Stimulated activated CD8-positive, alpha-beta memory T cell treated with anti-CD3 and anti-CD28 coated beads, Interleukin-4, amount 100 ng/mL, for 24 hours (primary cell): ENCODE measurements around the gene USP17L13.
"Not testable (repeated sequence)": the region's sequence is repeated elsewhere in the genome, so short reads cannot be mapped to it uniquely, and the experiment has no call there.

Experiments used
- DNase-seq: peaks from one replicate; pipeline ENCODE4 v3.0.0-alpha.2; 2020; ENCODE audit warnings: low read depth

USP17L13 gene

DNA sequence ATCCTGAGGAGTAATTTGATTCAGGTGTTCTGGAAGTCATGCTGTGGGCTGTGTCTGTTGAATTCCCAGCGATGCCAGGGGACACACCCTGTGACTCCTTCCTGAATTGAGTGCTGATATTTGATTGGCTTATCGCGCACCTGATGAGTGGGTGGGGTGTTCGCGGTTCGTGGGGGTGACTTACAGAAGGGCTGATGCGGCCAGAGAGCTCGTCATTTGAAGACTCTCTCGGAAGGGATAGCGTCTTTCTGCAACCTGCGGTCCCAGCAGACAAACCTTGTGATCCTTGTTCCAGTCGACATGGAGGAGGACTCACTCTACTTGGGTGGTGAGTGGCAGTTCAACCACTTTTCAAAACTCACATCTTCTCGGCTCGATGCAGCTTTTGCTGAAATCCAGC is at the start of gene USP17L13:
USP17L13 (plus strand) TSS at position 301 of the 400 bp plus-strand sequence; CDS start at position 301, 0 bp downstream.
- DNase-seq: not testable (repeated sequence)

GRCh38 chr4:9210357-9210756 is 14.3 kb upstream of the USP17L13 start, which contains the start of gene USP17L10:
TSS of gene USP17L10 (plus strand) at chr4:9210657. CDS start at chr4:9210657, 0 bp downstream.
- not testable (repeated sequence) for DNase-seq

- DNase-seq: not testable (repeated sequence)
Measured at GRCh38 chr4:9214701-9215100, 10.0 kb upstream of the USP17L13 start.

GRCh38 chr4:9215105-9215504 is 9.6 kb upstream of the USP17L13 start, which contains the start of gene USP17L11:
TSS of gene USP17L11 (plus strand) at chr4:9215405. CDS start at chr4:9215405, 0 bp downstream.
- DNase-seq: not testable (repeated sequence)

DNA sequence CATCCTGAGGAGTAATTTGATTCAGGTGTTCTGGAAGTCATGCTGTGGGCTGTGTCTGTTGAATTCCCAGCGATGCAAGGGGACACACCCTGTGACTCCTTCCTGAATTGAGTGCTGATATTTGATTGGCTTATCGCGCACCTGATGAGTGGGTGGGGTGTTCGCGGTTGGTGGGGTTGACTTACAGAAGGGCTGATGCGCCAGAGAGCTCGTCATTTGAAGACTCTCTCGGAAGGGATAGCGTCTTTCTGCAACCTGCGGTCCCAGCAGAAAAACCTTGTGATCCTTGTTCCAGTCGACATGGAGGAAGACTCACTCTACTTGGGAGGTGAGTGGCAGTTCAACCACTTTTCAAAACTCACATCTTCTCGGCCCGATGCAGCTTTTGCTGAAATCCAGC is 4.8 kb upstream of the USP17L13 start, which contains the start of gene USP17L12:
USP17L12 (plus strand) TSS at position 301 of the 400 bp plus-strand sequence; CDS start at position 301, 0 bp downstream.
- not testable (repeated sequence) for DNase-seq

DNA sequence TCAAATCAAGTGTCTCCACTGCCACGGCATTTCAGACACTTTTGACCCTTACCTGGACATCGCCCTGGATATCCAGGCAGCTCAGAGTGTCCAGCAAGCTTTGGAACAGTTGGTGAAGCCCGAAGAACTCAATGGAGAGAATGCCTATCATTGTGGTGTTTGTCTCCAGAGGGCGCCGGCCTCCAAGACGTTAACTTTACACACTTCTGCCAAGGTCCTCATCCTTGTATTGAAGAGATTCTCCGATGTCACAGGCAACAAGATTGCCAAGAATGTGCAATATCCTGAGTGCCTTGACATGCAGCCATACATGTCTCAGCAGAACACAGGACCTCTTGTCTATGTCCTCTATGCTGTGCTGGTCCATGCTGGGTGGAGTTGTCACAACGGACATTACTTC is 5.6 kb downstream of the USP17L13 start:
- DNase-seq: not testable (repeated sequence)

DNA sequence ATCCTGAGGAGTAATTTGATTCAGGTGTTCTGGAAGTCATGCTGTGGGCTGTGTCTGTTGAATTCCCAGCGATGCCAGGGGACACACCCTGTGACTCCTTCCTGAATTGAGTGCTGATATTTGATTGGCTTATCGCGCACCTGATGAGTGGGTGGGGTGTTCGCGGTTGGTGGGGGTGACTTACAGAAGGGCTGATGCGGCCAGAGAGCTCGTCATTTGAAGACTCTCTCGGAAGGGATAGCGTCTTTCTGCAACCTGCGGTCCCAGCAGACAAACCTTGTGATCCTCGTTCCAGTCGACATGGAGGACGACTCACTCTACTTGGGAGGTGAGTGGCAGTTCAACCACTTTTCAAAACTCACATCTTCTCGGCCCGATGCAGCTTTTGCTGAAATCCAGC is 9.4 kb downstream of the USP17L13 start, which contains the start of gene USP17L15:
USP17L15 (plus strand) TSS at position 301 of the 400 bp plus-strand sequence; CDS start at position 301, 0 bp downstream.
- not testable (repeated sequence) for DNase-seq

GRCh38 chr4:9238461-9238860 is 13.8 kb downstream of the USP17L13 start:
- DNase-seq: not testable (repeated sequence)

- DNase-seq: not testable (repeated sequence)
Measured at GRCh38 chr4:9243579-9243978, 18.9 kb downstream of the USP17L13 start, which contains the start of gene USP17L17. TSS of gene USP17L17 (plus strand) at chr4:9243879. CDS start at chr4:9243879, 0 bp downstream.

DNA sequence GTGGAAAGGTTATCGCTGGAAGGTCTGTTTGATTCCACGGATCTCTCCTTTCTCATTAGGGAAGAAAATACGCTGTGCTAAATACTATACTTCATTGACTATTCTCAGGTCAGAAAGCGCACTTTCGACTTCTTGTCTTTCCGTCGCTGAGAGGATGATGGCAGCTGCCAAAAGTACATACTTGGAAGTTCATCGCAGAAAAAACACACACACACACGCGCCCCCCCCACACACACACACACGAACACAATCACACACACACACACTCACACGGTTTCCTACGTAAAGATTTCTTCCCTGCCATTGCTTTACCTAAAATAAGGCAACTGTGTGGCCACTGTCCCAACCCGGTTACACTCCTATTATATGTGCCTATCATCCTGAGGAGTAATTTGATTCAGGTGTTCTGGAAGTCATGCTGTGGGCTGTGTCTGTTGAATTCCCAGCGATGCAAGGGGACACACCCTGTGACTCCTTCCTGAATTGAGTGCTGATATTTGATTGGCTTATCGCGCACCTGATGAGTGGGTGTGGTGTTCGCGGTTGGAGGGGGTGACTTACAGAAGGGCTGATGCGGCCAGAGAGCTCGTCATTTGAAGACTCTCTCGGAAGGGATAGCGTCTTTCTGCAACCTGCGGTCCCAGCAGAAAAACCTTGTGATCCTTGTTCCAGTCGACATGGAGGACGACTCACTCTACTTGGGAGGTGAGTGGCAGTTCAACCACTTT is 23.4 kb downstream of the USP17L13 start, which contains the start of gene USP17L18:
USP17L18 (plus strand) TSS at position 678 of the 728 bp plus-strand sequence; CDS start at position 678, 0 bp downstream.
- DNase-seq: not testable (repeated sequence)

DNA sequence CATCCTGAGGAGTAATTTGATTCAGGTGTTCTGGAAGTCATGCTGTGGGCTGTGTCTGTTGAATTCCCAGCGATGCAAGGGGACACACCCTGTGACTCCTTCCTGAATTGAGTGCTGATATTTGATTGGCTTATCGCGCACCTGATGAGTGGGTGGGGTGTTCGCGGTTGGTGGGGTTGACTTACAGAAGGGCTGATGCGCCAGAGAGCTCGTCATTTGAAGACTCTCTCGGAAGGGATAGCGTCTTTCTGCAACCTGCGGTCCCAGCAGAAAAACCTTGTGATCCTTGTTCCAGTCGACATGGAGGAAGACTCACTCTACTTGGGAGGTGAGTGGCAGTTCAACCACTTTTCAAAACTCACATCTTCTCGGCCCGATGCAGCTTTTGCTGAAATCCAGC is 28.4 kb downstream of the USP17L13 start, which contains the start of gene USP17L19:
USP17L19 (plus strand) TSS at position 301 of the 400 bp plus-strand sequence; CDS start at position 301, 0 bp downstream.
- not testable (repeated sequence) for DNase-seq

GRCh38 chr4:9257824-9258223 is 33.1 kb downstream of the USP17L13 start, which contains the start of gene USP17L20:
TSS of gene USP17L20 (plus strand) at chr4:9258124. CDS start at chr4:9258124, 0 bp downstream.
- not testable (repeated sequence) for DNase-seq

DNA sequence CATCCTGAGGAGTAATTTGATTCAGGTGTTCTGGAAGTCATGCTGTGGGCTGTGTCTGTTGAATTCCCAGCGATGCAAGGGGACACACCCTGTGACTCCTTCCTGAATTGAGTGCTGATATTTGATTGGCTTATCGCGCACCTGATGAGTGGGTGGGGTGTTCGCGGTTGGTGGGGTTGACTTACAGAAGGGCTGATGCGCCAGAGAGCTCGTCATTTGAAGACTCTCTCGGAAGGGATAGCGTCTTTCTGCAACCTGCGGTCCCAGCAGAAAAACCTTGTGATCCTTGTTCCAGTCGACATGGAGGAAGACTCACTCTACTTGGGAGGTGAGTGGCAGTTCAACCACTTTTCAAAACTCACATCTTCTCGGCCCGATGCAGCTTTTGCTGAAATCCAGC is 37.9 kb downstream of the USP17L13 start, which contains the start of gene USP17L21:
USP17L21 (plus strand) TSS at position 301 of the 400 bp plus-strand sequence; CDS start at position 301, 0 bp downstream.
- DNase-seq: not testable (repeated sequence)

- not testable (repeated sequence) for DNase-seq
Measured at GRCh38 chr4:9267319-9267718, 42.6 kb downstream of the USP17L13 start, which contains the start of gene USP17L22. TSS of gene USP17L22 (plus strand) at chr4:9267619. CDS start at chr4:9267619, 0 bp downstream.

GRCh38 chr4:9271719-9272118 is 47.0 kb downstream of the USP17L13 start:
- DNase-seq: not testable (repeated sequence)
